Mucosa of descending colon (tissue), 3 donors: ENCODE data around the gene HACE1. TPM values are rescaled to one million over a fixed set of nuclear protein-coding genes. Genes with fewer than 3 reads are reported as not detected.
"Not testable (repeated sequence)": the region's sequence is repeated elsewhere in the genome, so short reads cannot be mapped to it uniquely, and the experiment has no call there.

Experiments used
- ATAC-seq: fragments of 200-7000 bp; cut with Tn5 transposase; one replicate; pipeline ENCODE4 v1.9.1; 2020; ENCODE audit warnings: mild to moderate bottlenecking, moderate library complexity
- DNase-seq, 3 donors: peaks; one replicate each; pipeline ENCODE4 v3.0.0-alpha.2; 2020
- H3K36me3 ChIP-seq: fragments of 200-600 bp; one replicate; pipeline ENCODE4 v1.8.0; 2021; ENCODE audit warnings: low read depth, mild to moderate bottlenecking
- H3K4me1 ChIP-seq: fragments of 200-600 bp; one replicate; pipeline ENCODE4 v1.8.0; 2021; ENCODE audit warnings: low read depth, mild to moderate bottlenecking
- H3K4me3 ChIP-seq: fragments of 200-600 bp; one replicate; pipeline ENCODE4 v1.8.0; 2021; ENCODE audit warnings: mild to moderate bottlenecking
- H3K9me3 ChIP-seq: fragments of 200-600 bp; one replicate; pipeline ENCODE4 v1.8.0; 2021; ENCODE audit warnings: mild to moderate bottlenecking
- intact Hi-C, 2 donors: fragments of 100-400 bp; cut with DNase I in 1 of 2; cut with micrococcal nuclease in 1 of 2; formaldehyde crosslinking; loops; one replicate each; pipeline versions ENCODE4 v1.11.0 to v1.11.1; 2022; cut with DNase I, micrococcal nuclease
- total RNA-seq, 3 donors: library from RNA; stranded (reverse); fragmentation: NEBNext Ultra II Directional in 2 of 3; extraction: Animal tissue kit (Norgen Biotek cat#: 25700) in 2 of 3; gene quantifications; one replicate each; pipeline versions ENCODE4 v1.2.1 to v1.2.4, GENCODE V29; 2021 to 2023
- TF ChIP-seq, protein P1 (sequence below): fragments of 200-600 bp; IDR thresholded peaks from one replicate; pipeline ENCODE4 v1.8.0; 2022; ENCODE audit warnings: antibody characterized with exemption, mild to moderate bottlenecking
- donor health status: DM: no; HTN: no; CAD: no; lungs with moderate emphysema.
- donor health status: DM: no; HTN: no; CAD: no.
- donor health status: DM: no; HTN: yes; CAD: no.

The HACE1 gene
- total RNA-seq, 3 donors from 2014 or later, result 4.2 to 13.8 (median 7.9) TPM

- Histone ChIP-seq H3K9me3 (no peaks in the 10 kb centered on the region), H3K36me3 (no peaks in the 10 kb centered on the region), H3K4me1 (no peaks in the 10 kb centered on the region), H3K4me3 (no peak overlapping the region)
- TF ChIP-seq, protein P1, sequence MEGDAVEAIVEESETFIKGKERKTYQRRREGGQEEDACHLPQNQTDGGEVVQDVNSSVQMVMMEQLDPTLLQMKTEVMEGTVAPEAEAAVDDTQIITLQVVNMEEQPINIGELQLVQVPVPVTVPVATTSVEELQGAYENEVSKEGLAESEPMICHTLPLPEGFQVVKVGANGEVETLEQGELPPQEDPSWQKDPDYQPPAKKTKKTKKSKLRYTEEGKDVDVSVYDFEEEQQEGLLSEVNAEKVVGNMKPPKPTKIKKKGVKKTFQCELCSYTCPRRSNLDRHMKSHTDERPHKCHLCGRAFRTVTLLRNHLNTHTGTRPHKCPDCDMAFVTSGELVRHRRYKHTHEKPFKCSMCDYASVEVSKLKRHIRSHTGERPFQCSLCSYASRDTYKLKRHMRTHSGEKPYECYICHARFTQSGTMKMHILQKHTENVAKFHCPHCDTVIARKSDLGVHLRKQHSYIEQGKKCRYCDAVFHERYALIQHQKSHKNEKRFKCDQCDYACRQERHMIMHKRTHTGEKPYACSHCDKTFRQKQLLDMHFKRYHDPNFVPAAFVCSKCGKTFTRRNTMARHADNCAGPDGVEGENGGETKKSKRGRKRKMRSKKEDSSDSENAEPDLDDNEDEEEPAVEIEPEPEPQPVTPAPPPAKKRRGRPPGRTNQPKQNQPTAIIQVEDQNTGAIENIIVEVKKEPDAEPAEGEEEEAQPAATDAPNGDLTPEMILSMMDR, result no peak
- DNase-seq (no peak), ATAC-seq (no peak)
- intact Hi-C loops, result no loop called here
Measured at GRCh38 chr6:104862456-104862855, 2.7 kb upstream of the HACE1 start.

DNA sequence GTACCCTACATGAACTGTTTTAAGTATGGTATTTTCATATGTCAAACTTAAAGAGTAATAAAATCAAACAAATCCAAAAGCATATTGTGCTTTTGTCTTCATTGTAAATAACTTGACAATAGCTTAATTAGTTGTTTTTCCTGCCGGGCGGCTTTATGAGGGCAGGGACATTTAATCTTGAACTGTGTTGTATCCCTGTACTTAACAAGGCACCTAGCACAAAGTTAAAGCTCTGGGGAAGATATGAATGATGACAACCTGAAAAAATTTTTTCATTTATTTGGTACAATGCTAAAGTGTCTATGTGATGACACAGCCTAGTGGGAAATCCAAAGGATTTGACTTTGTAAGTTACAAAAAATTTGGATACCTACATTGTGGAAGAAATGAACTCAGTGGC is 502 bp upstream of the HACE1 start:
- ATAC-seq, result no peak
- Histone ChIP-seq H3K4me1 (no peaks in the 10 kb centered on the region), H3K9me3 (no peaks in the 10 kb centered on the region), H3K36me3 (no peaks in the 10 kb centered on the region), H3K4me3 (no peak overlapping the region)
- DNase-seq, result peak in 1 of 3 donors; percentile 19
- TF ChIP-seq, protein P1, result no peak
- intact Hi-C loops, result no loop called here

GRCh38 chr6:104858642-104859041 is 1.1 kb downstream of the HACE1 start:
- no peaks in the 10 kb centered on the region for H3K9me3 ChIP-seq
- intact Hi-C loops, result no loop called here
- H3K36me3 ChIP-seq, result no peaks in the 10 kb centered on the region
- H3K4me1 ChIP-seq, result no peaks in the 10 kb centered on the region
- no peak for ATAC-seq
- no peak overlapping the region for H3K4me3 ChIP-seq
- TF ChIP-seq, protein P1, result no peak
- no peak for DNase-seq

DNA sequence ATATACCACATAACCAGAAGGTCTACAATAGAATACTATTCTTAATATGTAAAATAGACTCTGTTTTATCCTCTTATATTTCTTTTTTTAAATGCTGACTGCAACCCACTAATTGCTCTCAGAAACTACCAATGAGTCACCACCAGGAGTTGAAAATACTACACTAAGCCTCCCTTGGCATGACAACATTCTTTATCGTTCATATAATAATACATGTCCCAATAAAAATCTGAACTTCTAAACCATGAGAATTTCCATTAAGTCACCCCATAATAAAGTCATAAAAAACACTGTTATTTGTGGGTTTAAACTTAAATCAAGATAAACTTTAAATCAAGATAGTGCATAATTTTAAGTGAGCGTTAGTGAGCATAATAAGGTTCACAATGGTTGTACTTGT is 4.2 kb downstream of the HACE1 start:
- no peaks in the 10 kb centered on the region for H3K4me1 ChIP-seq
- H3K36me3 ChIP-seq, result no peaks in the 10 kb centered on the region
- TF ChIP-seq, protein P1, result no peak
- DNase-seq (no peak), ATAC-seq (no peak)
- intact Hi-C loops, result no loop called here
- no peak overlapping the region for H3K4me3 ChIP-seq
- H3K9me3 ChIP-seq, result no peaks in the 10 kb centered on the region

DNA sequence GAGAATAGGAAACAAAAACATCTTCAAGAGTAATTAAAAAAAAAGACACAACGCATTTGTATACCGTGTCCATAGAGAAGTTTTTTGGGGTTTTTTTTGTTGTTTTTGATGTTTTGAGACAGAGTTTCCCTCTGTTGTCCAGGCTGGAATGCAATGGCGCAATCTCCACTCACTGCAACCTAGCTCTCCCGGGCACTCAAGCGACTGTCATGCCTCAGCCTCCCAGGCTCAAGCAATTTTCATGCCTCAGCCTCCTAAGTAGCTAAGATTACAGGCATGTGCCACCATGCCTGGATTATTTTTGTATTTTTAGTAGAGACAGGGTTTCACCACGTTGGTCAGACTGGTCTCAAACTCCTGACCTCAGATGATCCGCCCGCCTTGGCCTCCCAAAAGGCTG is 12.0 kb downstream of the HACE1 start:
- ATAC-seq, H3K4me1 ChIP-seq, DNase-seq, H3K9me3 ChIP-seq, intact Hi-C loops, H3K36me3 ChIP-seq, H3K4me3 ChIP-seq: not testable (repeated sequence)

DNA sequence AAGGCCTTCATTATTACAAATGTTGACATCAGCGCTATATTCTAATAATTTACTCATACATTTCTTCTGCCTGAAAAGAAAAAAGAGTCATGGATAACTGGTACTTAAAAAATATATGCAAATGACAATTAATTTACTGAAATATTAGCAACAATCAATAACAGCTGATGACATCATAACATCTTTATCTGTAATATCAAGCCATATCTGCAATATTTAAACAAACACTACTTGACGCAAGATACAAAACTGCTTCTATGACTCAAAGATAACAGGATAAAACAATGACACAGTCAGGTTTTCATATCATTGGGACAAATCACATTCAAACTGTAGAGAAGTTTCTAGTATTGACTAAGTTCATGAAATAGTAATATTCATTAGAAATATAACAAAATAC is 16.5 kb downstream of the HACE1 start:
- ATAC-seq, result no peak
- intact Hi-C loops, result no loop called here
- H3K36me3 ChIP-seq, result no peaks in the 10 kb centered on the region

More for the DNA sequence above, 16.5 kb downstream of the HACE1 start:
- no peak for DNase-seq
- no peaks in the 10 kb centered on the region for H3K9me3 ChIP-seq
- H3K4me1 ChIP-seq, result no peaks in the 10 kb centered on the region
- TF ChIP-seq, protein P1, result no peak
- no peak overlapping the region for H3K4me3 ChIP-seq
